ENCODE data around the gene HCN3.
A peak's percentile ranks its signal among the peaks of the same experiment; 100 is the strongest.

The HCN3 gene

GRCh38 chr1:155247667-155248553, 29.4 kb upstream of the HCN3 start:
- Mint-ChIP-seq H3K4me3 (no peak overlapping the region), H3K9me3 (no peaks in the 10 kb centered on the region), H3K27ac (peak overlapping the region; percentile 86), H3K27me3 (ENCODE audit: low read depth, poor library complexity) (no peaks in the 10 kb centered on the region), H3K36me3 (ENCODE audit: low read depth) (peaks cover 16% of the 10 kb centered on the region), H3K4me1 (peaks cover 48% of the 10 kb centered on the region)
- no peak for TF ChIP-seq CTCF (IDR thresholded peaks at IDR 0.05)
- no peak for DNase-seq

DNA sequence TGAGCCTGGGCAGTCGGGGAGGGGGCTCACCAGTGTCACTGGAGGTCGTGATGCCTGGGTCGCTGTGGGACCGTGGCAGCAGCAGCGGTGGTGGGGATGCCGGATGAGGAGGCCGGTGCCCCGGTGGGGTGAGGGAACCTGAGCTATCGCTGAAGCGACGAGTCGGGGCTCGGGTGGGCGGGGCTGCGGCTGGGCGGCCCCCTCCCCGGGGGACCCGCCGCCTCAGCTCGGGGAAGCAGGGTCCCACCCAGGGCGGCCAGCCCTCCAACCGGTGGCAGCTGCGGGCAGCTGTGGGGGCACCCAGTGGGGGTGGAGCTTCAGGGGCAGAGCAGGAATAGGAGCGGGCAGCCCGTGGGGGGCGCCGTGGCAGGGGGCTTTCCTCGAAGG, 27.0 kb upstream of the HCN3 start:
- Mint-ChIP-seq H3K27ac (no peak overlapping the region), H3K27me3 (ENCODE audit: low read depth, poor library complexity) (no peaks in the 10 kb centered on the region), H3K36me3 (ENCODE audit: low read depth) (peaks cover 16% of the 10 kb centered on the region), H3K4me1 (peaks cover 44% of the 10 kb centered on the region), H3K4me3 (no peak overlapping the region), H3K9me3 (no peaks in the 10 kb centered on the region)
- TF ChIP-seq CTCF (IDR thresholded peaks at IDR 0.05) = no peak
- no peak for DNase-seq

DNA sequence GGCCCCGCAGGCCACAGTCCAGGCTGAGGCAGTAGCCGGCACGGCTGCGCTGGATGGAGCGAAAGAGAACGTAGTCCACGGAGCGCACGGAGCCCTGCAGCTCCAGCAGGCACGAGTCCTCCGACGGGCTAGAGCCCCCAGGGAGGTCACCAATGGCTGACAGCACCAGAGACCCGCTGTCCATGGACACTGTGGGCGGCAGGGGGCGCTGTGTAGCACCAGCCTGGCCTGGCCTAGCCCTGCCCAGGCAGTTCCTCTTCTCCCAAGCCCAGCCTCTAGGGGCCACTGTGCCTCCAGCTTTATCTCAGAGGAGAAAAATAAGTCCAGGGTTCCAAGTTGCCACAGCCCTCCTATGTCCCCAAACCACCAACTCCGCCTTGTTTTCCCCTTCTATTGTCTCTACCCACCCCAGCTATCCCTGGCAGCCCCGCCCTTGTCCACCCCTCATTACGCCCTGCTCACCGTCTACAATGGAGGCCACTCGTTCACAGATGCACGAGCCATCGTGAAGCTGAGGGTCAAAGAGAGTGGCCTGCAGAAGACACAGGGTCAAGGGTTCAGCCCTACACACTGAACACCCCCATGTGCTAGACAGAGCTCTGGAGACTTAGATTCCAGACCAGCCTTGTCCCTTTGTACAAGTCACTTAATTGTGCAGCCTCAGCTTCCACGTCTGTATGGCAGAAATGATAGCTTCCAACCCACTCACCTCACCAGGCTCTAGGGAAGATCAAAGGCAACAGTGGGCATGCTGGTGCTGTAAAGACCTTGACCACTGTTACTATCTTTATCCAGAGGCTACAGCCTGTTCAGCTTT, 26.4 kb upstream of the HCN3 start:
- TF ChIP-seq CTCF (IDR thresholded peaks at IDR 0.05) = peak; percentile 99
- Mint-ChIP-seq H3K27ac (no peak overlapping the region), H3K36me3 (ENCODE audit: low read depth) (peaks cover 14% of the 10 kb centered on the region), H3K27me3 (ENCODE audit: low read depth, poor library complexity) (no peaks in the 10 kb centered on the region), H3K4me1 (peaks cover 42% of the 10 kb centered on the region), H3K9me3 (no peaks in the 10 kb centered on the region), H3K4me3 (peak overlapping the region; percentile 1)
- peak; percentile 99 for DNase-seq

- H3K36me3 Mint-ChIP-seq (ENCODE audit: low read depth) = peaks cover 6% of the 10 kb centered on the region
- no peak for TF ChIP-seq CTCF (IDR thresholded peaks at IDR 0.05)
- no peaks in the 10 kb centered on the region for H3K27me3 Mint-ChIP-seq (ENCODE audit: low read depth, poor library complexity)
- H3K4me1 Mint-ChIP-seq = peaks cover 46% of the 10 kb centered on the region
- no peak for DNase-seq
- no peaks in the 10 kb centered on the region for H3K9me3 Mint-ChIP-seq
- peak overlapping the region; percentile 83 for H3K27ac Mint-ChIP-seq
- peak overlapping the region; percentile 58 for H3K4me3 Mint-ChIP-seq
Observed at GRCh38 chr1:155251566-155251965, 25.7 kb upstream of the HCN3 start.

- no peak for TF ChIP-seq CTCF (IDR thresholded peaks at IDR 0.05)
- no peak for DNase-seq
- H3K27ac Mint-ChIP-seq = peak overlapping the region; percentile 83
Observed at GRCh38 chr1:155253208-155253607, 24.1 kb upstream of the HCN3 start.

More at GRCh38 chr1:155253208-155253607, 24.1 kb upstream of the HCN3 start:
- H3K9me3 Mint-ChIP-seq = no peaks in the 10 kb centered on the region
- no peaks in the 10 kb centered on the region for H3K27me3 Mint-ChIP-seq (ENCODE audit: low read depth, poor library complexity)
- peaks cover 51% of the 10 kb centered on the region for H3K4me1 Mint-ChIP-seq
- peaks cover 9% of the 10 kb centered on the region for H3K36me3 Mint-ChIP-seq (ENCODE audit: low read depth)
- peak overlapping the region; percentile 86 for H3K4me3 Mint-ChIP-seq

Data from nephron progenitor cell (in vitro differentiated cells).